ENCODE results near the gene TNF. TPM values are rescaled to one million over a fixed set of nuclear protein-coding genes. Genes with fewer than 3 reads are reported as not detected.

TNF gene
- total and polyA plus RNA-seq, 2 of the 13 experiments (the other 11 are each of a cell fraction or from before 2014, with no cell fraction given) = not detected

DNA sequence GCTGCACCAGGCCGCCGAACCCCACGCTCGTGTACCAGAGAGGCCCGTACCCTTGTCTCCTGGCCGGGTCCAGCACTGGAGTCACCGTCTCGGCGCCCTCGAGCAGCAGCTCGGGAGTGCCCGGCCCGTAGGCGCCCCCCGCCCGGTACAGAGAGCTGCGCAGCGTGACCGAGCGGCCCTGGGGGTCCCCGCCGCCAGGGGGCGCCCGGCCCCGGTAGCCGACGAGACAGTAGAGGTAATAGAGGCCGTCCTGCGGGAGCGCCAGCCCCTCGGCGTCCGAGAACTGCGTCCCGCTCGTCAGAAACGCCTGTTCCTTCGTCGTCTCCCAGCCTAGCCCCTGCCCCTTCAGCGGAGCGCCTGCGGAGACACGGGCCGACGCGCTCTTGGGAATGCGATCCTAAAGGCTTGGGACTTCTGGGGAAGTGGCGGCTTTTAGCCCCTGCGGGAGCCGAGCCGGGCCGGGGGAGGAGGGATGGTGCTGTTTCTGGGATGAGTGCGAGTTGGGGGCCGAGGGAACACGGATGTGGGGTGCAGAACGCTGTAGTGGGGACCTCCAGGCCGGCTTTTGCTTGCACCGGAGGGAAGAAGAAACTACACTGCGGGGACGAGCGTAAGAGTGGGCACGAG, 5.6 kb downstream of the TNF start (continued):
- TF ChIP-seq, protein P1, sequence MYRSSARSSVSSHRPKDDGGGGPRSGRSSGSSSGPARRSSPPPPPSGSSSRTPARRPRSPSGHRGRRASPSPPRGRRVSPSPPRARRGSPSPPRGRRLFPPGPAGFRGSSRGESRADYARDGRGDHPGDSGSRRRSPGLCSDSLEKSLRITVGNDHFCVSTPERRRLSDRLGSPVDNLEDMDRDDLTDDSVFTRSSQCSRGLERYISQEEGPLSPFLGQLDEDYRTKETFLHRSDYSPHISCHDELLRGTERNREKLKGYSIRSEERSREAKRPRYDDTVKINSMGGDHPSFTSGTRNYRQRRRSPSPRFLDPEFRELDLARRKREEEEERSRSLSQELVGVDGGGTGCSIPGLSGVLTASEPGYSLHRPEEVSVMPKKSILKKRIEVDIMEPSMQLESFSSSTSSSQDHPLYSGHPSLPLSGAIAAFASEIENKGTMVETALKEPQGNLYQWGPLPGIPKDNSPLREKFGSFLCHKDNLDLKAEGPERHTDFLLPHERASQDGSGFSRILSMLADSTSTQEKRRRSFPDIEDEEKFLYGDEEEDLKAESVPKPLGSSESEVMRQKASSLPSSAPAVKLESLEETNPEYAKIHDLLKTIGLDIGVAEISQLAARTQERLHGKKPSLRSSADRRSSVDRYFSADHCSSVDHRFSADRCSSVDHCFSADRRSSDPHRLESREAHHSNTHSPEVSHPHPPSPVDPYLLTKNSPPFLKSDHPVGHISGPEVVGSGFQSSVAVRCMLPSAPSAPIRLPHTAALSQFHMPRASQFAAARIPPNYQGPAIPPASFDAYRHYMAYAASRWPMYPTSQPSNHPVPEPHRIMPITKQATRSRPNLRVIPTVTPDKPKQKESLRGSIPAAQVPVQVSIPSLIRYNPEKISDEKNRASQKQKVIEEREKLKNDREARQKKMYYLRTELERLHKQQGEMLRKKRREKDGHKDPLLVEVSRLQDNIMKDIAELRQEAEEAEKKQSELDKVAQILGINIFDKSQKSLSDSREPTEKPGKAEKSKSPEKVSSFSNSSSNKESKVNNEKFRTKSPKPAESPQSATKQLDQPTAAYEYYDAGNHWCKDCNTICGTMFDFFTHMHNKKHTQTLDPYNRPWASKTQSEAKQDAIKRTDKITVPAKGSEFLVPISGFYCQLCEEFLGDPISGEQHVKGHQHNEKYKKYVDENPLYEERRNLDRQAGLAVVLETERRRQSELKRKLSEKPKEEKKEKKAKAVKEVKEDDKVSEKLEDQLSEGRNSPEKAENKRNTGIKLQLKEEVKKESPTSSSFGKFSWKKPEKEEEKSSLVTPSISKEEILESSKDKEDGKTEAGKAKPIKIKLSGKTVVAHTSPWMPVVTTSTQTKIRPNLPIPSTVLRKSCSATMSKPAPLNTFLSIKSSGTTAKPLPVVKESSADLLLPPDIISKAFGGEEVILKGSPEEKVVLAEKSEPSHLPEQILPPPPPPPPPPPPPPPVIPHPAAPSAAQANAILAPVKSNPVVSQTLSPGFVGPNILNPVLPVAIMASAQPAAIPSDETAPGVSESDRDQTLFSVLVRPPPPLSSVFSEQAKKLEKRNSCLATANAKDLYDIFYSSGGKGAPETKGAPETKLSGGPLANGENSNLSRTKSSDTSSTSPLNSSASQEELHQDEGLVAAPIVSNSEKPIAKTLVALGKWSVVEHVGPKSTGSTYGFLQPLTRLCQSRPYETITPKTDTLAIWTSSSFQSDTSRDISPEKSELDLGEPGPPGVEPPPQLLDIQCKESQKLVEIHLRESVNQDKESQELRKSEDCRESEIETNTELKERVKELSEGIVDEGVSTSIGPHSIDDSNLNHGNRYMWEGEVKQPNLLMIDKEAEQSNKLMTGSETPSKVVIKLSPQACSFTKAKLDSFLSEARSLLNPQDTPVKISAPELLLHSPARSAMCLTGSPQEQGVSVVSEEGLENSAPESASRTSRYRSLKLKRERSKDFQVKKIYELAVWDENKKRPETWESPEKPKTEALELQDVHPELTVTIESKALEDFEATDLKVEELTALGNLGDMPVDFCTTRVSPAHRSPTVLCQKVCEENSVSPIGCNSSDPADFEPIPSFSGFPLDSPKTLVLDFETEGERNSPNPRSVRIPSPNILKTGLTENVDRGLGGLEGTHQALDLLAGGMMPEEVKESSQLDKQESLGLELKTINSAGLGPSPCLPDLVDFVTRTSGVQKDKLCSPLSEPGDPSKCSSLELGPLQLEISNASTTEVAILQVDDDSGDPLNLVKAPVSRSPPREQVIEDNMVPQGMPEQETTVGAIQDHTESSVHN (CRISPR knock-in tag; IDR thresholded peaks at IDR 0.05) = no peak
- TF ChIP-seq, protein P2, sequence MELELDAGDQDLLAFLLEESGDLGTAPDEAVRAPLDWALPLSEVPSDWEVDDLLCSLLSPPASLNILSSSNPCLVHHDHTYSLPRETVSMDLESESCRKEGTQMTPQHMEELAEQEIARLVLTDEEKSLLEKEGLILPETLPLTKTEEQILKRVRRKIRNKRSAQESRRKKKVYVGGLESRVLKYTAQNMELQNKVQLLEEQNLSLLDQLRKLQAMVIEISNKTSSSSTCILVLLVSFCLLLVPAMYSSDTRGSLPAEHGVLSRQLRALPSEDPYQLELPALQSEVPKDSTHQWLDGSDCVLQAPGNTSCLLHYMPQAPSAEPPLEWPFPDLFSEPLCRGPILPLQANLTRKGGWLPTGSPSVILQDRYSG (CRISPR knock-in tag; IDR thresholded peaks at IDR 0.05) = no peak
- TF ChIP-seq ZNF230 (CRISPR knock-in tag; IDR thresholded peaks at IDR 0.05) (peak; percentile 66; the same call in 1 of the 2 replicates), POLR2AphosphoS2 (IDR thresholded peaks at IDR 0.05; ENCODE audit: low read depth, low read length) (no peak), ZBTB1 (CRISPR knock-in tag; IDR thresholded peaks at IDR 0.05; ENCODE audit: borderline replicate concordance) (no peak), ZNF670 (CRISPR knock-in tag; IDR thresholded peaks at IDR 0.05; ENCODE audit: borderline replicate concordance) (no peak), NFKB2 (CRISPR knock-in tag; IDR thresholded peaks at IDR 0.05; ENCODE audit: borderline replicate concordance) (peak; percentile 83), STAG1 (CRISPR knock-in tag; IDR thresholded peaks at IDR 0.05) (peak; percentile 76), NCOA5 (CRISPR knock-in tag; IDR thresholded peaks at IDR 0.05) (no peak), ZNF10 (CRISPR knock-in tag; IDR thresholded peaks at IDR 0.05; ENCODE audit: borderline replicate concordance, low read depth) (no peak), GZF1 (CRISPR knock-in tag; IDR thresholded peaks at IDR 0.05) (0 out of 2 replicates have a peak, but pooled peaks have one; percentile 26), SUZ12 (IDR thresholded peaks at IDR 0.05; ENCODE audit: low read depth, low read length) (no peak)
